GM18517 (cell line): ENCODE results near the gene SYCP2.

Source experiments
- ATAC-seq: cut with Tn5 transposase; IDR thresholded peaks from one replicate; pipeline ENCODE4 v1.9.1; 2021; ENCODE audit warnings: mild to moderate bottlenecking, moderate library complexity; ENCODE audit not compliant: unreplicated experiment

SYCP2 gene

DNA sequence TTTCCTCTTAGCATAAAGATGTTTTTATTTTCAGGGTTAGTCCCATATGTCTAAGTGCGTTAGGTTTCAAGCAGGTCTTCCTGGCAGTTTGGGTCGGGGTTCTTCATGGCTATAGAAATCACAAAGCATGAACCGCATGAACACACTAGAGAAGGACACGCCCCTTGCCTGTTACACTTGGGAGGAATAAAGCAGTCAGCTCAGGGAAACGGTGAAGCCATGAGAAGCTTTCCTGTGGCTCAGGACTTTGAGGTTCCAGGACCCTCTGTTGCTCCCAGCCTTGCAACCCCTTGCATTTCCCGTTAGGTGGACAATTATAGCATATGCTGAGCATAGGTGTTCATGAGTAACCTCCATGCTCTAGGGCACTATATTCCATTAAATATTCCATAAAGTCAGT lies 96.7 kb downstream of the SYCP2 start:
- no peak for ATAC-seq

GRCh38 chr20:59835448-59836395 lies 97.7 kb downstream of the SYCP2 start:
- no peak for ATAC-seq

GRCh38 chr20:59835057-59835447 lies 98.4 kb downstream of the SYCP2 start:
- no peak for ATAC-seq

GRCh38 chr20:59832406-59833363 lies 100.8 kb downstream of the SYCP2 start:
- ATAC-seq = no peak

DNA sequence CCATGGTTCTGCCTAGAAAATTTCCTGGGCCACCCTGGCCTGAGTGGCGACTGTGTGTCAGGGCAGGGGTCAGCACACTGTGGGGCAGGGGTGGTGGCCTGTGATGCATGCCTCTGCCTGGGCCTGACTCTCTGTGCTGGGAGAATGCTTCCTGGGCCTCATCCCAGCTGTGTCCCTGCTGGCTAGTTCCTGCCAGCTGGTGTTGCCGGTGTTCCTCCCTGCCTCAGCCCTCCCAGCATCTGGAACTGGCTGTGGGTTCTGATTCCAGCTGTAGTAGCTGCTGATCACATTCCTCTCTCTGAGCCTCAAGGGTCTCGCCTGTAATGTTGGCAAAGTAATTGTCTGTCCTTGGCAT lies 101.5 kb downstream of the SYCP2 start:
- no peak for ATAC-seq

DNA sequence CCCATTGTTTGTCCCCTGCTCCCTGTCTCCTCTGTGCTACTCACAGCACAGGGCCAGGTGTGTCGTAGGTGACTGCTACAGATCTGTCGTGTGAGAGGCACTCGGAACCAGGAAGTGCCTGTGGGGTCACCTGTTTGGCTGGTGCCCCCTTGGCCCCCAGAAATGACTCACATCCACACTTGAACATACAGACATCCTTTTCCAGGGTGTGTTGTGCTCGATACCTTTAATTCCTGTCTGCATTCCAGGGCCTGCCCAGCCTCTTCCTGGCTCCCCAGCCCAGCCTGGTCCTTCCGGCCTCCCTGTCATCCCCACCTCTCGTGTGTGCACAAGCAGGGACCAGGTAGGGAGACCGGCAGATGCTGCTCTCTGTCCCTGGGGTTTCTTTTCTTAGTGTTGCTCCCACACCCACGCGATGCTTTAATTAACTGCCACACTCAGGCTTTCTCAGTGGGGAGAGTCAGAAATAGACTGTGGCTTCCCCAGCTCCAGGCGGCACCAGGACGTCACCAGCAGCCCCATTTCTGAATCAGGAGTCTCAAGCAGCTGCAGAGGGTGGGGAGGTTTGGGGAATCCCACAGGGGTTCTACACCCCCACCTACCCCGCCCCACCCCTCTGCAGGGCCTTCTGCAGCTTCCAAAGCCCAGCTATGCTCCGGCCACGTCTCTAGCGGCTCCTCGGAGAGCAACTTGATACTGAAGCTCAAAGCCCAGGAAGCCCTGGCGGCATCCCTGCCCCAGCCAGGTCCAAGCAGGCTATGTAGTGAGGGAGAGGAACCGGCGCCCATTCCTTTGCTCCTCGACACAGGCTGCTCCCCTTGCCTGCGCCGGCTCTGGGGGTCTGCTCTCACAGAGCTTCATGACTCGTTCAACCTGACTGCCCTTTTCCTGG lies 102.2 kb downstream of the SYCP2 start:
- no peak for ATAC-seq

GRCh38 chr20:59830665-59831023 lies 102.8 kb downstream of the SYCP2 start:
- ATAC-seq = no peak

- ATAC-seq = no peak
Measured at GRCh38 chr20:59829786-59830664, 103.4 kb downstream of the SYCP2 start.

DNA sequence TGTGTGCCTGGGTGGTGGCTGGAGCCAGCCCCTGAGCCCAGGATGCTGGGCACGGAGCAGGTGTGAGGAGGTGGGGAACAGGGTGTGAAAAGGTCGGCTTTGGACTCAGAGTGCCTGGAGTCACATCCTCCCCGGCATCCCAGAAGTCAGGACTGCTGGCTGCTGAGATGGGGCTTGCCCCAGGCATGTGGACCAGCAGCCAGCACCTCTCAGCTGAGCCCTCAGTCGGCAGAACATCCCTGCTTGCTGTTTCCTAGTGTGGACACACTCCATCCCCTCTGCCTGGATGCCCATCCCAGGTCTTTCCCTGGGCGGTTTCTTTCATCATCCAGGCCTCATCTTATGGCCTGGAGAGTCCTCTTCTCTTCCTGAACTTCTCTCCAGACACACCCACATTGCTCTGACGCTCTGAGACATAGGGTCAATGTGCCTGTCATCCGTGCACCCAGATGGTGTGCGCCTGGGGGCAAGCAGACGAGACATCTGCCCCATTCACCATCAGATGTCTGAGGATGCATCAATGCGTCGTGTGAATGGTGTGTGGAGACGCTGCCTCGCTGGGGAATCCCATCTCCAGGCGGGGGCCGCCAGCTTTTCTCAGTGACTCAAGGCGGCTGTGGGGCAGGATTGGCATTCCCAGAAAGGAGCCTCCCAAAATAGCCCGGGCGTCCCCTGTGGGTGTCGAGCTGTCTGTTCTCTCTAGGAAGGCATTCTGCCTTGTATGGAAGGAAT lies 104.2 kb downstream of the SYCP2 start:
- ATAC-seq = no peak

GRCh38 chr20:59828125-59829053 lies 105.0 kb downstream of the SYCP2 start:
- no peak for ATAC-seq

DNA sequence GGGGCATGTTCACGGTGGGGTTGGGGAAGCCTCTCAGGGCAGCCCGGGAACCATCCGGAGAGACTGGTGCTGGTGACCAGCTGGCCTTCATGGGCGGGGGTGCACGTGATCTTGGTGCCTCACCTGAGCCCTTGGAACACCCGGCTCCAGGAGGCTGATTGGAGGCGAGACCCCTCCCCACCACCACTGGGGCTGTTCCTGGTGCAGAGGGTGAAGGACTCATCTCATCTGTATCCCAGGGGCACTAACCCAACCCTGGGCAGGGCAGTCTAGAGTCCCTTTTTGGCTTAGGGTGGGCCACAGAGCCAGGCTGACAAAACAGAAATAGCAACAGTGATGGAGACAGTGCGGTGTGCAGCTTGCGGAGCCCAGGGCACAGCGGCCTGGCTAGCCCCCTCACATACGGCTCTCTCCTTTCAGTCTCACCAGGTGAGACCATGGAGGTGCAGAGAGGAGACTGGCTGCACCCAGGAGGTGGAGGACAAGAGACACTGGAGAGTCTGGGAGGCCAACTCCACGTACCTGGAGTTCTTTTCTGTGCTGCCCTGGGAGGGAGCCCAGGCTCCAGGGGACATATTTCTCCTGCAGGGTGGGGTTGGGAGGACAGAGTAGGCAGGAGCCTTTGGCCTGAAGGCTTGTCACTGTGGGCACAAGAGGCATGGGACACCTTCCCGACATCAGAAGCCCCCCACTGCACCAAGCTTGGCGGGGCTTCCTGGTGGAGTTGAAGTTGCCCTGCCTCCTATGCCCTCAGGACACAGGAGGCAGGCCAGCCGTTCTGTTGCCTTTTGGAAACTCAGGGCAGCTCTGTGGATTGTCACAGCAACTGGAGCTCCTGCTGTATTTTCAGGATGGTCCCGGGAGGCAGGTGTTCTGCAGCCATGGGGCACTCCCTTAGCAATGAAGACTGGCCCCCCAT lies 106.0 kb downstream of the SYCP2 start:
- ATAC-seq = no peak

GRCh38 chr20:59825944-59826759 lies 107.3 kb downstream of the SYCP2 start:
- no peak for ATAC-seq

GRCh38 chr20:59825563-59825920 lies 107.9 kb downstream of the SYCP2 start:
- ATAC-seq = no peak

DNA sequence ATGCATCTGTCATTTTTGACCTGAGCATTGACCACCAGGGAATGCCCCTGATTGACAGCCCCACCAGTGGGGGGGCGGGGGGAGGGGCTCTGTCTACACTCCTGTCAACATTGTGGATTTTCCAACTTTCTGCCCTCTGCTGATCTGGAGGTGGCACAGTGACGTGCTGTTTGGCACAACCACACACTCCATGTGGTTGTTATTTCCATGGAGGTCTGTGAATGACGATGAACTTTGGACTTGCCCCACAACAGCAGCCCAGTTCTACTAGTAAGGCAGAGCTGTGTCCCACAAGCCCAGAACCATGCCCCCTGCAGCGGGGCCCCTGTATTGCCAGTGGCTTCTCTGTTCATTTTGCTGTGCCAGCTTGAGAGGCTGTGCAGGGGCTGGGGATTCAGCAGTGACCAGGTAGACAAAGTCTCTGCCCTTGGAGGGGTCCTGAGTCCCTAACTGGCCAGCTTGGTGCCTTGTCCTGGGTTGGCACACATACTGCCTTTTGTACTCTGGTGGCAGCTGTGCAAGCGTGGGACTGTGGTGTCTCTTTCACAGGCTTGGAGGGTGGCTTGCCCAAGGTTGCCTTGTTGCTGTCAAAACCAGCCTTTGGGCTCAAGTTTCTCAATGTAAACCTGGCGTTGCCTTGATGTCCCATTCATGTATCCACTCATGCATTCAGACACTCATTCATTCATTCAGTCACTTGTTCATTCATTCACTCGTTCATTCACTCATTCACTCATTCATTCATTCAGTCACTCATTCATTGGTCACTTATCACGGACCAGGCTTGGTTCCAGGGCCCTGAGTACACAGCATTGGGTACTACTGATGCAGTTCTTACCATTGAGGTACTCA lies 108.5 kb downstream of the SYCP2 start:
- ATAC-seq = no peak

DNA sequence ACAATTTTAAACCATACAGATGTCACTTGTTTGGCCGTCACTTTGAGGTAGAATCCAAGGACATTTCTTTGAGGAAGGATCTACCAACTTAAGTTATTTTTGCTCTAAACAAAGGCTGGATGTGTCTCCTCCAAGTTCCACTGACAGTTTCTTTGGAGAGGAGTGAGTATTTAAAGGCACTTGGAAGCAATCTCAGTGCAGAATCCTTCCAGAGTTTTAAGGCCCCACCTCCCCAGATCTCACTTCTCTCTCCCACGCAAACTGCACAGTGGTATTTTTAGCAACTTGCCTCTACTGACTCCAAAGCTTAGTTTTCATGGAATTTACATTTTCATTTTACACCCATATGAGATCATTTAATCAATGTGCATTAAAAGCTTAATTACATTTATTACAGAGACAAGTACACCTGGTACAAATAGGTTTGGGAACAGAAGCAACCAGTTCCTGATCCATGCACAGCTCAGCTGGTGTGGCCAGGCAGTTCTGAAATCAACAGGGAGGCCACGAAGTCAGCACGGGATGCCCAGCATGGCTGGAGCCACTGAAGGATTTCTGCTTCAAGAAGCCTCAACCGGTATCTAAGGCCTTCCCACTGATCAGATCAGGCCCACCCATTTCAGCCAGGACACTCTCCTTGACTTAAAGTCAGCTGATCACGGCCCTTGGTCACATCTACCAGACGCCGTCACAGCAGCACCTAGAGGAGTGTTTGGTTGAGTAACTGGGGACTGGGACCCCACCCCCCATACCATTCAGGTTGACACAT lies 109.8 kb downstream of the SYCP2 start:
- no peak for ATAC-seq
